GM12878 (cell line): ENCODE results near the gene RAP2C.

Experiments used
- CBX3 ChIP-seq: fragments of 200-600 bp; sonication (generic); IDR thresholded peaks from 2 replicates; pipeline ENCODE4 v1.6.1; 2016; ENCODE audit warnings: low read depth, borderline replicate concordance
- CHD2 ChIP-seq: IDR thresholded peaks from 2 replicates; pipeline ENCODE4 v1.6.1; 2011; ENCODE audit warnings: low read depth, low read length, improper control_type of control experiment, borderline replicate concordance
- CREB1 ChIP-seq: IDR thresholded peaks from 2 replicates; pipeline ENCODE4 v1.6.1; 2012; ENCODE audit warnings: low read depth, mild to moderate bottlenecking, inconsistent platforms

DNA sequence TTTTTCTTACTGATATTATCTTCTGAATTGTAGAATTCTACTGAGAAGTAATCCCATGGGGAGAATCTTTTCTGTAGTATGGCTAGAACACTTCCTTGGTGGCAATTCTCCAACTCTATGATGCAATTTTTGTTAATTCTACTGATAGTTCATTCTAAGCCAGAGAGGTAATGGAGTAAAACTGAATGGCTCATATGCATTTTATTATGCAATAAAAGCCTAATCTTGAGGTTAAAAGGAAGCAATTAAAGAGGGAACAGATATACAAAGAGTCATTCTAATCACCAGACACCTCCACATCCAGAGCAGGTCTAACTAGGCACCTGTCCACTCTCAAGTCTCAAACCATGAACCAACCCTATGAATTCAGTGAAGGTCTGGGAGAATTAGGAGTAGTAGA lies 9.7 kb downstream of the RAP2C start:
- TF ChIP-seq CBX3 (no peak), CREB1 (no peak), CHD2 (no peak)
